T-helper 9 cell (primary cell): ENCODE measurements around the gene RNF152.

Source experiments
- DNase-seq: peaks from one replicate; pipeline ENCODE4 v3.0.0-alpha.2; 2020

Gene RNF152

DNA sequence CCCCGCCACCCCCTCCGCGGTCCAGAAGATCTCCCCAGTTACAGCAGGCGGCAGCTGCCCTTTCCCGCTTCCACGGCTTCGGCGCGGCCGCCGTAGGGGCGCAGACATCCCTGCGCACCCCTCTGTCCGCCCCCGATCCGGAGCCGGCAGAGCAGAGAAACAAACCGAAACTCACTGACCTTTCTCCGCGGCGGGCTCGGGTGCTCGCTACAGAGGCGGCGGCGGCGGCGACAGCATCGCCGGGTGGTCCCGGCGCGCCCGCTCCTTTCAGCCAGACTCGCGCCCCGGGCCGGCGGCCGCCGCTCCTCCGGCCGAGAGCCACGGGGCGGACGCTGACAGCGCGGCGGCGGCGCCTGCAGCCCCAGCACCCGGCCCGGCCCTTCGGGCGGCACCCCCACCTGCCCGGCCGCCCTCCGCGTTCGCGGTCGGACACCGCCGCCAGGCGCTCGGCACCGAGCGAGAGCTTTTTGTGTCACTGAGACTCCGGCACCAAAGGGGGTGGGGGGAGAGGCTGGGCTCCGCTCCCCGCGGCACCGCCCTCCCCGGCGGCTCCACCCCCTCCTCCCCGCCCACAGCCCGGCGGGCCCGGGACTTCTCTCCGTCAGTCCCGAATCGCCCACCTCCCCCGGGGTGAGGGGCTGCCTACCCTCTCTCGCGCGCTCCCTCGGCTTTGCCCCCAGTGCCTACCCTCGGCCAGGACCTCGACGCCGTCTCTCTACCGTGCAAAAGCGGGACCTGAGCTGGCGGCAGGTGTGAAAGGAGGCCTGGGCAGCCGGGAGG lies 1.4 kb upstream of the RNF152 start:
- peak; percentile 67 for DNase-seq

DNA sequence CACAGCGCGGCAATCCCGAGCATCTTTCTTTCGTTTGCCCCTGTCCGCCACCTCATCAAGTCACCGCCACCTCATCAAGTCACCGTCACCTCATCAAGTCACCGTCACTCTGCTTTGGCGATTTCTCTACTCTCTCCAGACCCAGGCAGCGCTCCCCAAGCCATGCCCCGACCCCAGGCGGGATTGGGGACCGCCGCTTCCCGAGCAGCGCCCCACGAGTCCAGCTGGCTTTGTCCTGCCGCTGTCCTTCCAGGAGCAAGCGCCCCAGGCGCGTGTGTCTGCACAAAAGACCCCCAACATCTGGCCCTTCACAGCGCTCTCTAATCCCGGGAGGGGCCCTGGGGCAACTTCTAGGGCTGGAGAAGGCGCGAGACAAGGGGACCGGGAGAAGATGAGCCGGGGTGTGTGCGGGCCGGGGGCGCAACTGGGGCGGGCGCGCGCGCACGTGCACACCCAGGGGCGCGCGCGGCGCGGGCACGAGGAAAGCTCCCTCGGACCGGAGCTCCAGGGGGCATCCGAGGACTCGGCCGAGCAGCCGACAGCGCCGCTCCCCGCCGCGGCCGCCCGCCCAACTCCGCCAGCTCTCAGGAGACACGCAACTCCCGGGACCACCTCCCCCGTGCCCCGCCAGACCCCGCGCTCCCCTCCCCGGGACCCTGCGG lies 633 bp upstream of the RNF152 start:
- peak; percentile 4 for DNase-seq

DNA sequence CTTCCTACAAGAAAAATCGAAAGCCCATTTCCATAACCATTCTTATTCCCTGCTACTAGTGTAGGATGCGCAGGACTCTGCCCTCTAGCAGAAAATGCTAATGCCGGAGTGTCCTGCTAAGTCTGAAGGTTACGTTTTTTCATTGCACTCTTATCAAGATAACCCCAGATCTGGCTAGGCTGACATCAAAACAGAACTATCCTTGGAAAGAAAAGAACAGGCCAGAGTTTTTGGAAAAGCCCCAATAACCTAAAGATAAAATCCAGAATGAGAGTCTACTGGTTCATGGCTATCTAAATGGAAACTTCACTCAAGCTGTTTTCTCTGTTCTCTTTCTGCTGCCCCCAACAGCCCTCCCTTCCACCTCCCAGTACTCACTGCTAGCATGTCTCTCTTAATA lies 913 bp downstream of the RNF152 start:
- DNase-seq: no peak

DNA sequence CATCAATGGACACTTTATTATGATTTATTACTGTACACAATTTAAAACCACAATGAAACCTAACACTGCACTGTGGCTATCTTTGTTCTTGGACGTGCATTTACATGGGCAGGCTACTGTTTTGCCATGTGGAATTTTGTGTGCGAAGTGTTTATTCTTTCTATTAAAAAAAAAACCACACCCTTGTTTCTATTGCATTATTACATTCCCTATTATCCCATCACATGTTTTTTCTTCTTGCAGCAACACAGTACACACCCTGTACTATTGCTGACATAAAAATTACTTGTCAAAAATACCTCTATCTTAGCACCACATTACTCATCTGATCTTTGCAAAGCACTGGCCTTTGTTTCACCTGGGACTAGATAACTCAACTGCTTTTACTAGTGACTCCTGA lies 1.5 kb downstream of the RNF152 start:
- DNase-seq: no peak

DNA sequence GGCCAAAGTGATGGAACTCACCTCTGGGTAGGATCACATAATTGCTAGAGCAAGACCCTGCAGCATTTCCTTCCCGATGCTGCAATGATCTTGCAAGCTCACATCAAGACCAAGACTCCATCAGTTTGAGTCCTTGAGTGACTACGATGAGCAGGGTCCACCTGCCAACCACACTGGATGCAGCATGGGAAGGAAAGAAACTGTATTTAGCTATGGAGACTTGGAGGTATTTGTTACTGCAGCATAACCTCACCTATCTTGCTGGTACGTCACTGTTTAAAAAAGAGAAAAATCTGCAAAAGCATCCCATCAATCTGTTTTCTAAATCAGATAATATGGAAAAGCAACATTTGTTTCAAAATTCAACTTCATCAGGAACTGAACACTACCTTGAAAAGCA lies 2.5 kb downstream of the RNF152 start:
- no peak for DNase-seq

DNA sequence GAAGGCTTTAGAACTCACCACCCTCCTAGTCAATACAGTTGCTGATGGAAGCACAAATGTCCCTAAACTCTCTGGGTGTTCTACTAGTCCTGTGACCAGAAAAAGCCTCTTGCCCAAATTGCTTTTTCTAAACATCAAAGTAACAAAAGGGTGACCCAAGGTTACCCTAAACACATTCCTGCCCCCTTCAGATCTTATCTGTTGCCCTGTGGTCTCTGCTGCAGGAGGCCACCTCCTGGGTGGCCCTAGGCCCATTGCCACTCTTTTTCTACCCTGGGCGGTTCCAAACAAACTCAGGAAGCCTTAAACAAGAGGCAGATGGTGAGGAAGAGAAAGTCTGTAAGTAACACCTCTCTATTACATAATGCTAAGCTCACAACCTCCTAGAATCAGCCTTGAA lies 3.3 kb downstream of the RNF152 start:
- no peak for DNase-seq

DNA sequence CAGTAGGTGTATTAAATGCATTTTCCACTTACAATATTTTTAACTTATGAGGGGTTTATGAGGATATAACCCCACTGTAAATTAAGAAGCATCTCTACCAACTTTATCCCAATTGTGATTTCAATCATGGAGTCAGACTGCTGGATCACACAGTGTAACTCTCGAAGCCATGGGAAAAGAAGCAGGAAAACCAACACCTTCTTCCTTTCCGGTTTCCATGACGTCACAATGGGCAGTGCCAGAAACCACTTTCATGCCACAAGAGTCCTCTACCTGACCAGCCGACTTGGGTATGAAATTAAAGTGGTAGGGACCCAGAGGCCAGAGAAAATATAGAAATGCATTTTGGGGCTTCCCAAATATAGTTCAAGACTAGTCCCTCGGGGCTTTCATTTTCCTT lies 4.2 kb downstream of the RNF152 start:
- no peak for DNase-seq

DNA sequence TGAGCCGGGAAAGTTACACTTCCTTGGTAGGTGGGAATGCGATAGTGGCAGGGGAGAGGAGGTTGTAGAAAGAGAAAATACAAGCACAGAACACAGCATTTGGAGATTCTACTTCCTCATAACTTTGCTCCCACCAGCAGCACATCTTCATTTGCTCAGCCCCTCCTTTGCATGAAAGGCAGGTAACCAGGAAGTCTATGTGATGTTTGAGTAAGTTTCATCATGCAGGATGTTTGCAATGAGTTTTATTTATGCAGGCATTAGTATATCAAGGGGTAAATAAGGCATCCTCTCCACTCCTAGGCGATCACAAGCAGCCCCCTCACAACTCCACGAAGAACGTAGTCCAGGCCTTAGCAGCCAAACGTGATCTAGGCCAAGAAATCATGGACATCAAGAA lies 5.0 kb downstream of the RNF152 start:
- DNase-seq: no peak

DNA sequence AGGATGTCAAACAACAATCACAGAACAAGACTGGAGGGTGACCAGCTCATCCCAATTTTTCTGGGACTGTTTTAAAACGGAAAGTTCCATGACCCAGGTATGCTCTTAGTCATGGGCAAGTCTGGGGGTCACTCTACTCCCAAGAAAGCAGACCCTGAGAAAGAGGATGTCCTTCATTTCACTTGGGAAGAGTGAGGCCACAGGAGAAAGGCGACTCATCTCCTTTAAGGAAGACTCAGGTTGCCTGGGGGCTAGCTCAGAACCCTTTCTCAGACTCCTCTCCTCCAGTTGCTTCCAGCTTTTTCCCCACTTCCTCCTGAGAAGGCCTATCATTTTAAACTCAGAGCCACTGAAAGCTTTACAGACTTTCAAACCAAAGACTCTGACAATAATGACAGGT lies 9.3 kb downstream of the RNF152 start:
- no peak for DNase-seq

DNA sequence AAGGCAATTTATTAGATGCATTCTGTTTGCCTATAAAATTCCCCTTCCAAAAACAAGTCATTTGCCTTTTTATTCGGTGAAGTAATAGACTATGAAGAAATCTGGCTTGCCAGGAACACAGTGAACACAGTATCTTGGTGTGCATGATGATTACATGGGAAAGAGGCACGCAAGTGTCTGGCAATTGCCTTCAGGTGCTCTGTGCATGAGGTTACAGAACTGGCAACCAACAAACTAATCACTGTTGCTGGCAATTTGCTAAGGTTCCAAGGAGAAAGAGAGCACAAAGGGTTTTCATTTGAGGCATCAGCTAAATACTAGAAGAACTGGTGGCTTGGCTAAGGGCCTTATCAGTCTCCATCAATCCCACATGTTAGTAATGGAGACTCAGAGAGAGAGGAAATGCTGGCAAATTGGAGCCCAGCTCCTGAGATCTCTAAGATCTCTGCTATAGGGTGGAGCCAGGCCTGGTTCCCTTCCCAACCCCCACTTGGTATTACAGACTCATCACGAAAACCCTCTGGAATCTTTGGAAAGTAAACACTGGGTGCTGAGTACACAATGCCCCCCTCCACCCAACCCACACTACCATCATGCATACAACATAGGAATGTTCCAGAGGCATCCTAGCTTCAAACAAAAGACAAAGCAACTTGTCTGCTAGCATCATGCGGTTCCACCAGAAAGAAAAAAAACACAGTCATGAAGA lies 10.4 kb downstream of the RNF152 start:
- DNase-seq: no peak

DNA sequence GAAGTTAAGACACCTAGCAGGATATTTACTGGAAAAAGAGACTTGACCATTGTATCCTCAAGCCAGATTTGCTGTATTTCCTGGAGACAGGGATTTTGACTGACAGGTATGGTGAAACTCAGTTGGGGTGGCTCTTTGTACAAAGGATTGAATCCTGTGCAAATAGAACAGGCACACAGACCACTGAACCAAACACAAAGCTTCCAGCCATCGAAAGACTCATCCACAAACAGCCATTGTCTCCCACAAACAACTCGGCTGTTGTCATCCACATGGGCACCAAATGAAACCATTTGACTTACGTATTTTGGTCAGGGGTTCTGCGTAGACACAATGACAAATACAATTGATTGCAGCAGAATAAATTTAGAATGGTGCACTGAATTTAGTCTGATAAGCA lies 15.9 kb downstream of the RNF152 start:
- no peak for DNase-seq

DNA sequence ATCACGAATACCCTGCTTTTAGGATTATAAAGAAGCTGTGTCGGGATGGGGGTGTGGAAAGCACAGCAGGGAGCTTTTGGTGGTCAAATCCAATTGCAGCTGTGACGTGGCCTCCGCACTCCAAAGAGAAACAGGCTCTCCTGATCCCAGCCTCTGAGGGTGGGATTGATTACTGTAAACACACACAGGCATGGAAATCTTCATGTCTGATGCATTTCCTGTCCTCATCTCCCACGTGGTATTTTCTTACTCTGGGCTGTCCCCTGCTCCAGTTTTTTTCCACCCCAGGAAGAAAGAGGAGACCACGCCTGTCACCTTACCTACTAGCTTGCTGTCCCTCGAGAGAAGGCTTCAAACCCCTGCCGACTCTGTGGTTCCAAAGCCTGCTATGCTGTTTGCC lies 22.7 kb downstream of the RNF152 start:
- no peak for DNase-seq

DNA sequence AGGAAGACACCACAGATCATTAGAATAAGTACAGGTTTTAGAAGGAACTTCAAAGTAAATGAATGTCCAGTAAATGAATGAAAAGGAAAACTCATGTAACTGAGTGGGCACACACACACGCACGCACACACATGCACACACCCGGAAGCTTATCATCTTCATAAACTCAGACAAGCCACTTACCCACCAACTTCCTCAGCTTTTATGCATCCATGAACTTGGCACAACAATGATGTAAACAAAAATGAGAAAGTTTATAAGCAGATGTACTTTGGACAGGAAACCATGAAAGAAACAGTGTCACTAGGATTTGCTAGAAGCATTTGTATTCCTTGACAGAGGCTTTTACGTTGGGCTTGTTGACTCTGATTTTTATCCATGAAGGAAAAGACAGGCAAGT lies 23.2 kb downstream of the RNF152 start:
- DNase-seq: no peak

DNA sequence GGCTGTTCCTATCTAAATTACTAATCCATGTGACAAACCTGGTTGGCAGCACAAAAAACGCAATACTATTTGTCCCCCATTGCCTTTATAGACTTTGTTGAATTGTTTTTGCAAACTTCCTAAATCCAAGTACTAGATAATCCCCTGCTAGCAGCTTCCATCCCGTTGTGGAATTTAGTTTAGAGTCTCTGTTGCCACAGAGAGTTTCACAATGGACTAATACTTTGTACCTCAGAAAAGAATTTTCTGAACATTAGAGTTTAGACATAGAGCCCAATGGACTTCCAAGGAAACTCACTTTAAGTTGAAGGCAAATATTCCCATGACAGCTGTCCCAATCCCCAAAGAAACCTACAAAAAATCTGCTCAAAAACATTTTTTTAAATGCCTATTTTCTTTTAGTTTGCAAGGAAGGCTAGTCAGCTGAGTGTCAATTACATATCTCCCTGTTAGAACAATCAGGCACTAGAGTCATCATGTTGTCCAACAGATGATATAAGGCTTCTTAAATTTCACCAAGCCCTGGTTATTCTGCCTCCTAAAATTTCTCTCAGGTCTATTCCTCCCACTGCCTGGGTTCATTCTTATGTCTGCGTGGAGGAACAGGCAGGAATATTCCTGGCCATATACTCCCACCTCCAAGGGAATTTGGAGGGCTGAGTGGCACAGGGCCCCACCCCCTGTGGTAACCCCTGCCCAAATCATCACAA lies 27.2 kb downstream of the RNF152 start:
- DNase-seq: no peak

DNA sequence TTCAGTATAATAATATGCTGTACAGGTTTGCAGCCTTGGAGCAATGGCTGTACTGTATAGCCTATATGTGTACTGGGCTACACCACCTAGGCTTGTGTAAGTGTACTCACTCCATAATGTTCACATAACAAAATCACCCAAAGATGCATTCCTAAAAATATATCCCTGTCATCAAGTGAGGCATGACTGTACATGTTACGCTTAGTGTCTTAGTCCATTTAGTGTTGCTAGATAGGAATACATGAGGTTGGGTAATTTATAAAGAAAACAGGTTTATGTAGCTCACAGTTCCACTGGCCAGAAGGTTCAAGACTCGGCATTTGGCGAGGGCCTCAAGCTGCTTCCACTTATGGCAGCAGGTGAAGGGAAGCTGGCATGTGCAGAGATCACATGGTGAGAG lies 31.4 kb downstream of the RNF152 start:
- no peak for DNase-seq

DNA sequence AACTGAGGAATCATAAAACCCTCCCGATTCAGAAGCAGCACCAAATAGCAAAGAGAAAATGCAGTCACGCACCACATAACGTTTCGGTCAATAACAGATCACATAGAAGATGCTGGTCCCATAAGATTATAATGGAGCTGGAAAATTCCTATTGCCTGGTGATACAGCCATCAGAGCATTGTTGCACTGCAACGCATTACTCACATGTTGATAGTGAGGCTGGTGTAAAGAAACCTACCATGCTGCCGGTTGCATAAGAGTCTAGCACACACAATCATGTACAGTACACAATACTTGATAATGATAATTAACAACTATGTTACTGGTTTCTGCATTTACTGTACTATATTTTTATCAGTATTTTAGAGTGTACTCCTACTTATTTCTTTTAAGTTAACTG lies 32.5 kb downstream of the RNF152 start:
- no peak for DNase-seq

DNA sequence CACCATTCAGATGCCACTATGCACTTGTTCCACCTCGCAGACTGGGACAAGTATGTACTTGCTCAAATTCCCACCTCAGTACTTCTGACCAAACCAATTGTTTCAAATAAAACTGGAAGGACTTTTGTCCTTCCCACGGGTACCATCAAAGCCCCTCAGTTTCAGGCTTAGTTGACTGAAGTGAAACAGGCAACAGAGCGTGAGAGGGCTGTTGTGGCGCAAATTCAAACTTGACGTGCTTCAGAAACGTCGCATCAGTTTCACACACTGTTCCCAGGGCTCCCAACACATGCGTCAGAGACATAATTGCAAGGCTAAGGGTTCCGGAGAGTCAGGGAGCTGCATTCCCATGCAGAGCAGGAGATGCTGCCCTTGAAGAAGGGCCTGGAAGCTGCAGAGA lies 33.7 kb downstream of the RNF152 start:
- no peak for DNase-seq

DNA sequence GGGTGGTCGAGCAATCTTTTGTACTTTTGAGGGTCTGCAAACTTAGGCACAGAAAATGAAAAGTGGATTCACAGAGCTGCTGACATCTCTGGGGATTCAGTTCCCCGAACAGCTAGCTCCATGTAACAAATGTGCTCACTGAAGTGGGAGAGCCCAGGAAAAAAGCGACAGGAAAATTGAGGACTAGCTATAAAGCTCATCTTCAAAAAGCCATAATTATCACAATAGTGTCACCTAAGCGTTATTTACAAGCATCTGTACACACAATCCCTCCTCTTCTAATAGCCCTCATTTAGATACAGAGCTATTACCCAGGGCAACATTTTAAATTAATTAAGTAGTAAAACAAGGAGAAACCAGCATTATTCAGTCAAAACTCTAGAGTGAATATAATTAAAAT lies 36.1 kb downstream of the RNF152 start:
- DNase-seq: no peak

DNA sequence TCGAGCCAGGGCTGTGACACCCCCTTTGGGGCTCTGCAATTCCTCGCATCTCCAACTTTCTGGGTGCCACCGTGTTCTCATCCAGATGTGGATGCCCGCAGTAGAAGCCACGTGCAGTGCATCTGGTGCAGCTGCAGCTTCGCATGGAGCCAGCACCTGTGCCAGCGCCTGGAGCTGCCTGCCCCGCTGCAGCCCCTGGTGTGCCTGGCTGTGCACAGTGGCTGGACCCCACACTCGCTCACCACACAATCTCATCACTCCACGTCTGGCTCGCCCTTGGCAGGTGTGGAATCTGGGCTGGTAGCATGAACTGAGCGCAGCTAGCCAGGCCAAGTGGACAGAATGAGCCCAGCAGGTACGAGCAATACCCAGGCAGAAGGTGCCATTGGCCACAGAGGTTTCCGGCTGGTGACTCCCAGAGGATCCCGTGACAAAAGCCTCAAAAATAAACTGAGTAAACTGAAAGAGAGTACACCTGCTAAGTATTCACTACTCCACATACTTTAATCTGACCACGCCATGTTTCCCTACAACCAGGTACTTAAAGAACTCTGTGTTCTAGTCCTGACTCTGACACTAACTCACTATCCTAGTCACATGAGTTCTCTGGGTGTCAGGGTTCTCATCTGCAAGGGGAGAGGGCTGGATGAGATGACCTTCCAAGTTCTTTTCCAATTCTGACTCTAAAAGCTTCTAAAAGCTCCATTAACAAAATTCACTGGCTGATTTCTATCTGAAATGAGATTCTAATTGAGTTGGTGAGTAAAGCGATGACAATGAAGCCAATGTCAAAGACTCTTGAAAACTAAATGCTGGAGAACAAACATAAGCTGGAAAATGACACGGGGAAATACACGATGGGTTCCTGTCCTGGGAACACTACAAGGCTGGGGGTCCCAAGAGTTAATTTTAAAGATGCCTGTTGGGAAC lies 37.1 kb downstream of the RNF152 start:
- no peak for DNase-seq

DNA sequence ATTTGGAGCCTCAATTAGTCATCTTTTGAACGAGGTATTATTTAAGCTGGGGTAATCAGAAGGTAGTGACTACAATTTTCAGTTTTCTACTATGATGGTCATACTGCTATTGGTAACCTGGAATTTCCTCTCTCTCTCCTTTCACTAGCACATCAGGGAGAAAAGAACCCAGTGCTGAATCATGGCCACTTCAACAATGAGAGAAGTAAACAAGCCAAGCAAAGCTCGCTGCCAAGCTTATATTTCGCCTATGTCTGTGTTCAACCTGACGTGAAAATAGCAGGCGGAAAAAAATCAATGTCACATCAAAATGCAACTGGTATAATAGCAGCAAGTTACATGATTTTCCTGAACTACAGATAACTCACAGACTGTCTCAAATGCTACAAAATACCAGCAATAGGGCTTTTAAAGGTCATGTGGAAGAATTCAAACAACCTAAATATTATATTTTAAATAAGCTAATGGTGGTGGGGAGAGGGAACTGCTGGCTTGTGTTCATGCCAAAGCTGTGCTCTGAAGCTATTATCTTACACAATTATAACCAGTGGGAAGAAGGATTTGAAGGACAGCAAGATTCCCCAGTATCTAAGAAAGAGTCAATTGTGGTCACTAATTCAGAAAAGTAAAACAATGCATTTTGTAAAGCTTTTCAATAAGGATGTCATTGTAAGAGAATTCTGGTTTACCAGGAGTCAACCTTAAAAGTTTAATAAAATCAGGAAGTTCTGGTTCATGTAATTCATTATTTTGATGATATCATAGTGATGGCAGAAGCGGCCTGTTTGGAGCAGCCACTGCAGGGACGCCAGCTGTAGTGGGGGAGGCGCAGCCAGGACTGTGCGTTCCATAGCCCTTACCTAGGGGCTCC lies 38.0 kb downstream of the RNF152 start:
- DNase-seq: no peak

DNA sequence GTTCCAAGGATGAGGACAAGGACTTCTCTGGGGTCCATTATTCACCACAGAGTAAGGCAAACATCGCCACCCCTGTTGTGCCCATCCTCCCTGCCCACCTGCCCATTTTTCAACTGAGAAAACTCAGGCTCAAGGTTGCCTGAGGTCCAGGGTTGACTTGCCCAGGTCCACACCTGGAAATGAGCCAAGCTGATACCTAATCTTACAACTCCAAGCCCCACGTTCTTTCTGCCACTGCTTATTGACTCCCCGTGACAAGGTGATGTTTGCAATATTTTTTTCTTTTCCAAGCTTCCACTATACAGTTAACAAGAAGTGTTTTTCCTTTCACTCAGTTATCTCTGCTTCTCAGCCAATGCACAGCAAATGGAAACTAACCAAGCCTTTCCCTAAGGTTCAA lies 39.0 kb downstream of the RNF152 start:
- no peak for DNase-seq
